ENCODE data around the gene CLPTM1L. TPM values are rescaled to one million over a fixed set of nuclear protein-coding genes. Genes with fewer than 3 reads are reported as not detected.

Gene CLPTM1L
- total and polyA plus RNA-seq, 4 donors, result 66.0 to 95.5 (median 71.8) TPM

- Histone ChIP-seq H3K9me3 (ENCODE audit: control insufficient read depth, low read length) (no peaks in the 10 kb centered on the region), H3K4me3 (ENCODE audit: low read length in 2 of 2) (no peak overlapping the region), H3K27me3 (ENCODE audit: control insufficient read depth in 1 of 2, insufficient read depth in 2 of 2, low read length in 1 of 2) (no peaks in the 10 kb centered on the region), H3K4me1 (ENCODE audit: control insufficient read depth in 1 of 2, insufficient read depth in 2 of 2, low read length in 2 of 2) (no peaks in the 10 kb centered on the region), H3K36me3 (ENCODE audit: control insufficient read depth in 1 of 2, insufficient read depth in 2 of 2, low read length in 1 of 2) (no peaks in the 10 kb centered on the region), H3K27ac (ENCODE audit: low read depth in 1 of 2, low read length in 2 of 2) (no peak overlapping the region)
- intact Hi-C loops (cut with DNase I), result no loop called here
- no peak for ATAC-seq (ENCODE audit: low FRiP score)
- WGBS, 2 donors, result 83 to 87% methylated on average over 4 of the region's 4 CpGs
- DNase-seq, result no peak
Observed at GRCh38 chr5:1388383-1388967, 43.6 kb upstream of the CLPTM1L start.

GRCh38 chr5:1387876-1388275, 43.0 kb upstream of the CLPTM1L start:
- no peaks in the 10 kb centered on the region for H3K27me3 ChIP-seq (ENCODE audit: control insufficient read depth in 1 of 2, insufficient read depth in 2 of 2, low read length in 1 of 2)
- H3K27ac ChIP-seq (ENCODE audit: low read depth in 1 of 2, low read length in 2 of 2), result no peak overlapping the region
- intact Hi-C loops (cut with DNase I), result no loop called here
- H3K4me3 ChIP-seq (ENCODE audit: low read length in 2 of 2), result no peak overlapping the region
- 90 to 91% methylated on average over 5 of the region's 5 CpGs for WGBS, 2 donors
- H3K9me3 ChIP-seq (ENCODE audit: control insufficient read depth, low read length), result no peaks in the 10 kb centered on the region
- H3K4me1 ChIP-seq (ENCODE audit: control insufficient read depth in 1 of 2, insufficient read depth in 2 of 2, low read length in 2 of 2), result no peaks in the 10 kb centered on the region
- no peak for ATAC-seq (ENCODE audit: low FRiP score)
- no peaks in the 10 kb centered on the region for H3K36me3 ChIP-seq (ENCODE audit: control insufficient read depth in 1 of 2, insufficient read depth in 2 of 2, low read length in 1 of 2)
- DNase-seq, result no peak

GRCh38 chr5:1387059-1387755, 42.3 kb upstream of the CLPTM1L start:
- 67 to 72% methylated on average over 11 of the region's 11 CpGs for WGBS, 2 donors
- ATAC-seq (ENCODE audit: low FRiP score), result no peak
- Histone ChIP-seq H3K36me3 (ENCODE audit: control insufficient read depth in 1 of 2, insufficient read depth in 2 of 2, low read length in 1 of 2) (no peaks in the 10 kb centered on the region), H3K9me3 (ENCODE audit: control insufficient read depth, low read length) (no peaks in the 10 kb centered on the region), H3K27ac (ENCODE audit: low read depth in 1 of 2, low read length in 2 of 2) (no peak overlapping the region), H3K27me3 (ENCODE audit: control insufficient read depth in 1 of 2, insufficient read depth in 2 of 2, low read length in 1 of 2) (no peaks in the 10 kb centered on the region), H3K4me1 (ENCODE audit: control insufficient read depth in 1 of 2, insufficient read depth in 2 of 2, low read length in 2 of 2) (no peaks in the 10 kb centered on the region), H3K4me3 (ENCODE audit: low read length in 2 of 2) (no peak overlapping the region)
- DNase-seq, result no peak
- intact Hi-C loops (cut with DNase I), result no loop called here

- intact Hi-C loops (cut with DNase I), result no loop called here
- ATAC-seq (ENCODE audit: low FRiP score), result peak; percentile 36
Observed at GRCh38 chr5:1386274-1386717, 41.4 kb upstream of the CLPTM1L start.

GRCh38 chr5:1385395-1386273, 40.7 kb upstream of the CLPTM1L start:
- DNase-seq (peak; percentile 93 to 94), ATAC-seq (ENCODE audit: low FRiP score) (peak; percentile 85)
- no peaks in the 10 kb centered on the region for H3K9me3 ChIP-seq (ENCODE audit: control insufficient read depth, low read length)
- WGBS, 2 donors, result 9 to 11% methylated on average over 46 to 48 of the region's 48 CpGs
- intact Hi-C loops (cut with DNase I), result no loop called here
- no peaks in the 10 kb centered on the region for H3K4me1 ChIP-seq (ENCODE audit: control insufficient read depth in 1 of 2, insufficient read depth in 2 of 2, low read length in 2 of 2)
- no peaks in the 10 kb centered on the region for H3K27me3 ChIP-seq (ENCODE audit: control insufficient read depth in 1 of 2, insufficient read depth in 2 of 2, low read length in 1 of 2)
- H3K4me3 ChIP-seq (ENCODE audit: low read length in 2 of 2), result peak overlapping the region; percentile 31 to 38
- H3K27ac ChIP-seq (ENCODE audit: low read depth in 1 of 2, low read length in 2 of 2), result no peak overlapping the region
- no peaks in the 10 kb centered on the region for H3K36me3 ChIP-seq (ENCODE audit: control insufficient read depth in 1 of 2, insufficient read depth in 2 of 2, low read length in 1 of 2)

More at GRCh38 chr5:1386274-1386717, 41.4 kb upstream of the CLPTM1L start:
- H3K4me1 ChIP-seq (ENCODE audit: control insufficient read depth in 1 of 2, insufficient read depth in 2 of 2, low read length in 2 of 2), result no peaks in the 10 kb centered on the region
- 0 to 1% methylated on average over 35 to 36 of the region's 36 CpGs for WGBS, 2 donors
- no peak overlapping the region for H3K27ac ChIP-seq (ENCODE audit: low read depth in 1 of 2, low read length in 2 of 2)
- no peaks in the 10 kb centered on the region for H3K9me3 ChIP-seq (ENCODE audit: control insufficient read depth, low read length)
- no peaks in the 10 kb centered on the region for H3K36me3 ChIP-seq (ENCODE audit: control insufficient read depth in 1 of 2, insufficient read depth in 2 of 2, low read length in 1 of 2)
- peak; percentile 80 to 81 for DNase-seq
- no peaks in the 10 kb centered on the region for H3K27me3 ChIP-seq (ENCODE audit: control insufficient read depth in 1 of 2, insufficient read depth in 2 of 2, low read length in 1 of 2)
- H3K4me3 ChIP-seq (ENCODE audit: low read length in 2 of 2), result peak overlapping the region; percentile 31 to 38

- 79 to 81% methylated on average over 10 of the region's 10 CpGs for WGBS, 2 donors
- ATAC-seq (ENCODE audit: low FRiP score) (no peak), DNase-seq (no peak)
- Histone ChIP-seq H3K27me3 (ENCODE audit: control insufficient read depth in 1 of 2, insufficient read depth in 2 of 2, low read length in 1 of 2) (no peaks in the 10 kb centered on the region), H3K27ac (ENCODE audit: low read depth in 1 of 2, low read length in 2 of 2) (no peak overlapping the region), H3K4me3 (ENCODE audit: low read length in 2 of 2) (no peak overlapping the region), H3K36me3 (ENCODE audit: control insufficient read depth in 1 of 2, insufficient read depth in 2 of 2, low read length in 1 of 2) (no peaks in the 10 kb centered on the region), H3K9me3 (ENCODE audit: control insufficient read depth, low read length) (no peaks in the 10 kb centered on the region), H3K4me1 (ENCODE audit: control insufficient read depth in 1 of 2, insufficient read depth in 2 of 2, low read length in 2 of 2) (no peaks in the 10 kb centered on the region)
- intact Hi-C loops (cut with DNase I), result no loop called here
Observed at GRCh38 chr5:1384521-1384920, 39.6 kb upstream of the CLPTM1L start.

GRCh38 chr5:1383886-1384401, 39.0 kb upstream of the CLPTM1L start:
- no peak overlapping the region for H3K27ac ChIP-seq (ENCODE audit: low read depth in 1 of 2, low read length in 2 of 2)
- DNase-seq, result no peak
- no peaks in the 10 kb centered on the region for H3K27me3 ChIP-seq (ENCODE audit: control insufficient read depth in 1 of 2, insufficient read depth in 2 of 2, low read length in 1 of 2)
- H3K36me3 ChIP-seq (ENCODE audit: control insufficient read depth in 1 of 2, insufficient read depth in 2 of 2, low read length in 1 of 2), result no peaks in the 10 kb centered on the region
- H3K4me3 ChIP-seq (ENCODE audit: low read length in 2 of 2), result no peak overlapping the region
- ATAC-seq (ENCODE audit: low FRiP score), result no peak
- intact Hi-C loops (cut with DNase I), result no loop called here
- 81% methylated on average over 8 of the region's 8 CpGs for WGBS, 2 donors
- no peaks in the 10 kb centered on the region for H3K9me3 ChIP-seq (ENCODE audit: control insufficient read depth, low read length)
- H3K4me1 ChIP-seq (ENCODE audit: control insufficient read depth in 1 of 2, insufficient read depth in 2 of 2, low read length in 2 of 2), result no peaks in the 10 kb centered on the region

- no peak for DNase-seq
- H3K9me3 ChIP-seq (ENCODE audit: control insufficient read depth, low read length), result no peaks in the 10 kb centered on the region
- no peaks in the 10 kb centered on the region for H3K36me3 ChIP-seq (ENCODE audit: control insufficient read depth in 1 of 2, insufficient read depth in 2 of 2, low read length in 1 of 2)
- H3K4me3 ChIP-seq (ENCODE audit: low read length in 2 of 2), result no peak overlapping the region
- ATAC-seq (ENCODE audit: low FRiP score), result no peak
- no peaks in the 10 kb centered on the region for H3K4me1 ChIP-seq (ENCODE audit: control insufficient read depth in 1 of 2, insufficient read depth in 2 of 2, low read length in 2 of 2)
- intact Hi-C loops (cut with DNase I), result no loop called here
- H3K27me3 ChIP-seq (ENCODE audit: control insufficient read depth in 1 of 2, insufficient read depth in 2 of 2, low read length in 1 of 2), result no peaks in the 10 kb centered on the region
- WGBS, 2 donors, result 71 to 76% methylated on average over 17 of the region's 17 CpGs
- H3K27ac ChIP-seq (ENCODE audit: low read depth in 1 of 2, low read length in 2 of 2), result no peak overlapping the region
Observed at GRCh38 chr5:1383344-1383743, 38.4 kb upstream of the CLPTM1L start.
